ENCODE measurements around the gene CDA. TPM values are rescaled to one million over a fixed set of nuclear protein-coding genes. Genes with fewer than 3 reads are reported as not detected.

The CDA gene
- total RNA-seq, 2 donors from 2014 or later: 29.1 to 110 TPM

- no peak for DNase-seq
- Histone ChIP-seq H3K27me3 (no peaks in the 10 kb centered on the region), H3K4me1 (no peaks in the 10 kb centered on the region), H3K4me3 (no peak overlapping the region), H3K9me3 (no peaks in the 10 kb centered on the region), H3K36me3 (no peaks in the 10 kb centered on the region), H3K27ac (no peak overlapping the region), H3K9ac (ENCODE audit: low read depth in 2 of 2, low read length in 2 of 2) (no peak overlapping the region)
- TF ChIP-seq CTCF (IDR thresholded peaks at IDR 0.05): no peak
- intact Hi-C loops (cut with DNase I): no loop called here
These were observed 37.2 kb downstream of the CDA start for GRCh38 chr1:20626098-20626427.

GRCh38 chr1:20626524-20626923 lies 37.6 kb downstream of the CDA start:
- H3K9ac ChIP-seq (ENCODE audit: low read depth in 2 of 2, low read length in 2 of 2): no peak overlapping the region
- no peaks in the 10 kb centered on the region for H3K27me3 ChIP-seq
- no peak overlapping the region for H3K27ac ChIP-seq
- H3K9me3 ChIP-seq: no peaks in the 10 kb centered on the region
- no peaks in the 10 kb centered on the region for H3K36me3 ChIP-seq
- no peaks in the 10 kb centered on the region for H3K4me1 ChIP-seq
- H3K4me3 ChIP-seq: no peak overlapping the region
- intact Hi-C loops (cut with DNase I): no loop called here
- DNase-seq: no peak
- no peak for TF ChIP-seq CTCF (IDR thresholded peaks at IDR 0.05)

- H3K27ac ChIP-seq: no peak overlapping the region
- H3K9ac ChIP-seq (ENCODE audit: low read depth in 2 of 2, low read length in 2 of 2): no peak overlapping the region
- no peak for TF ChIP-seq CTCF (IDR thresholded peaks at IDR 0.05)
- no peaks in the 10 kb centered on the region for H3K4me1 ChIP-seq
- H3K9me3 ChIP-seq: no peaks in the 10 kb centered on the region
- no peaks in the 10 kb centered on the region for H3K27me3 ChIP-seq
- no peak for DNase-seq
- H3K36me3 ChIP-seq: no peaks in the 10 kb centered on the region
- intact Hi-C loops (cut with DNase I): no loop called here
- H3K4me3 ChIP-seq: no peak overlapping the region
These were observed 41.8 kb downstream of the CDA start for GRCh38 chr1:20630729-20631128.

GRCh38 chr1:20632386-20632785 lies 43.5 kb downstream of the CDA start:
- no peak overlapping the region for H3K9ac ChIP-seq (ENCODE audit: low read depth in 2 of 2, low read length in 2 of 2)
- intact Hi-C loops (cut with DNase I): no loop called here
- no peaks in the 10 kb centered on the region for H3K27me3 ChIP-seq
- TF ChIP-seq CTCF (IDR thresholded peaks at IDR 0.05): no peak
- no peaks in the 10 kb centered on the region for H3K9me3 ChIP-seq
- no peaks in the 10 kb centered on the region for H3K36me3 ChIP-seq
- no peak overlapping the region for H3K27ac ChIP-seq
- DNase-seq: no peak
- H3K4me1 ChIP-seq: no peaks in the 10 kb centered on the region
- H3K4me3 ChIP-seq: no peak overlapping the region

- H3K27me3 ChIP-seq: no peaks in the 10 kb centered on the region
- H3K9me3 ChIP-seq: no peaks in the 10 kb centered on the region
- peaks cover 4% of the 10 kb centered on the region for H3K36me3 ChIP-seq
- H3K9ac ChIP-seq (ENCODE audit: low read depth in 2 of 2, low read length in 2 of 2): peak within 1 kb of the TSS; percentile 80 to 92
- H3K4me1 ChIP-seq: no peaks in the 10 kb centered on the region
- intact Hi-C loops (cut with DNase I): no loop called here
- peak; percentile 88 for DNase-seq
- H3K27ac ChIP-seq: peak within 1 kb of the TSS; percentile 95
- peak within 1 kb of the TSS; percentile 97 for H3K4me3 ChIP-seq
- peak; percentile 99 for TF ChIP-seq CTCF (IDR thresholded peaks at IDR 0.05)
These were observed 44.5 kb downstream of the CDA start, which contains the start of gene PINK1 for GRCh38 chr1:20633190-20634064. PINK1 (plus strand) TSS chr1:20633458; CDS start chr1:20633549, 91 bp downstream.

All from colonic mucosa (tissue), 4 donors.